Adrenal gland (tissue), 5 donors: ENCODE data around the gene SLC1A6.

Source experiments
- POLR2A ChIP-seq, 2 donors: fragments of 450-650 bp; IDR thresholded peaks; one replicate each; pipeline ENCODE4 v1.6.1; 2017; ENCODE audit warnings: antibody characterized with exemption in 2 of 2, mild to moderate bottlenecking in 2 of 2, moderate library complexity in 1 of 2
- TF ChIP-seq, protein P1 (sequence below), 6 experiments: fragments of 450-650 bp in 4 of 6; fragments of 200-600 bp in 2 of 6; sonication (generic) in 1 of 6; IDR thresholded peaks; 1 replicate in 5 of 6; 2 replicates in 1 of 6; pipeline versions ENCODE4 v1.5.1 to v1.8.0; 2016 to 2021; ENCODE audit warnings: antibody characterized with exemption in 6 of 6, mild to moderate bottlenecking in 2 of 6, moderate library complexity in 1 of 6
- donor health status: DM: no; HTN: no; CAD: no.

DNA sequence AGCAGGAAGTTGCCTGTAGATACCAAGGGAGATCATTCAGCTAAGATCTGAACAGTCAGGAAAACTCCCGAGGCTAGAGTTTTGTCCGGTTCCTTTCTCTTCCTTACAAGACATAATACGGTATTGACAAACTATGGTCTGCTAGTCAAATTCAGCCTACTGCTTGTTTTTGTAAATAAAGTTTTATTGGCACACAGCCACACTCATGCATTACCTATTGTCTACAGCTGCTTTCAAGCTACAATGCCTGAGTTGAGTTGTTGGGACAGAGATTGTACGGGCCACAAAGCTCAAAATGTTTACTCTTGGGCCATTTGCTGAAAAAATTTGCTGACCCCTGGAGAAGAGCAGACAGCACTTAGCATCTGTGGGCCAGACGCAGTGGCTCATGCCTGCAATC is 2.5 kb downstream of the SLC1A6 start:
- TF ChIP-seq, protein P1, sequence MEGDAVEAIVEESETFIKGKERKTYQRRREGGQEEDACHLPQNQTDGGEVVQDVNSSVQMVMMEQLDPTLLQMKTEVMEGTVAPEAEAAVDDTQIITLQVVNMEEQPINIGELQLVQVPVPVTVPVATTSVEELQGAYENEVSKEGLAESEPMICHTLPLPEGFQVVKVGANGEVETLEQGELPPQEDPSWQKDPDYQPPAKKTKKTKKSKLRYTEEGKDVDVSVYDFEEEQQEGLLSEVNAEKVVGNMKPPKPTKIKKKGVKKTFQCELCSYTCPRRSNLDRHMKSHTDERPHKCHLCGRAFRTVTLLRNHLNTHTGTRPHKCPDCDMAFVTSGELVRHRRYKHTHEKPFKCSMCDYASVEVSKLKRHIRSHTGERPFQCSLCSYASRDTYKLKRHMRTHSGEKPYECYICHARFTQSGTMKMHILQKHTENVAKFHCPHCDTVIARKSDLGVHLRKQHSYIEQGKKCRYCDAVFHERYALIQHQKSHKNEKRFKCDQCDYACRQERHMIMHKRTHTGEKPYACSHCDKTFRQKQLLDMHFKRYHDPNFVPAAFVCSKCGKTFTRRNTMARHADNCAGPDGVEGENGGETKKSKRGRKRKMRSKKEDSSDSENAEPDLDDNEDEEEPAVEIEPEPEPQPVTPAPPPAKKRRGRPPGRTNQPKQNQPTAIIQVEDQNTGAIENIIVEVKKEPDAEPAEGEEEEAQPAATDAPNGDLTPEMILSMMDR (IDR thresholded peaks at IDR 0.05) = no peak
- TF ChIP-seq POLR2A (IDR thresholded peaks at IDR 0.05) = no peak
